MV-4-11 (cell line): ENCODE data around the gene NAT14.

Source experiments
- DNase-seq: peaks from one replicate; lab custom pipeline; 2025; lab: John Stamatoyannopoulos, UW

The NAT14 gene

GRCh38 chr19:55536366-55536765, 51.4 kb downstream of the NAT14 start:
- no peak for DNase-seq
